ENCODE data around the gene TP53INP2. TPM values are rescaled to one million over a fixed set of nuclear protein-coding genes. Genes with fewer than 3 reads are reported as not detected.
A peak's percentile ranks its signal among the peaks of the same experiment; 100 is the strongest.

Gene TP53INP2
- total RNA-seq, 8 experiments from 2014 or later = 3.7 to 15.3 (median 11.0) TPM

DNA sequence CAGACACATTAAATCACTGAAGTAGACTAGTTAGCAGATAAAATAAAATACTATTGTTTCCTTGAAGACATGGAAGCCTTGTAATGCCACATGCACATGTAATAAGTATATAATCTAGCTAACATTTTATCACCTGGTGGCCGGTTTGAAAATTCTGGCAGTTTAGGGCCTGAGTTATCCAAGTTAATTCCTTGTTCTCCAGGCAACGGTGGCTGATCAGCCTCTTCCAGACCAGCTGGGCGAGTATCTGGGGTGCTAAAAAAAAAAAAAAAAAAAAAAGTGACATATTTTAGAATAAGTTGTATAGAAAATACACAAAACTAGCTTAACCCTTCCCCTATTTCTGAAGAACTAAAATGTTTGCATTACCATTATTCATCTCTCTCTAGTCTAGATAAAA is 42.5 kb downstream of the TP53INP2 start:
- WGBS, 10 experiments = 76 to 100% (median 90%) methylated on average over 2 to 3 of the region's 3 CpGs
- no peak for ATAC-seq (replicated peaks in 6 of 8)
- in situ Hi-C loops (cut with MboI; ENCODE audit: low pct_unique_long_range_greater_than_20kb in 2 of 9, low sequenced_read_pairs in 9 of 9, unreplicated experiment in 9 of 9) = no loop called here
- no peak overlapping the region for H3K27ac ChIP-seq
- no peak overlapping the region for H3K4me3 ChIP-seq
- H3K4me1 ChIP-seq (replicated peaks in 1 of 2) = no peaks in the 10 kb centered on the region

GRCh38 chr20:34747479-34747878 is 43.3 kb downstream of the TP53INP2 start:
- Histone ChIP-seq H3K4me3 (no peak overlapping the region), H3K27ac (no peak overlapping the region), H3K4me1 (replicated peaks in 1 of 2) (no peaks in the 10 kb centered on the region)
- in situ Hi-C loops (cut with MboI; ENCODE audit: low pct_unique_long_range_greater_than_20kb in 2 of 9, low sequenced_read_pairs in 9 of 9, unreplicated experiment in 9 of 9) = no loop called here
- 89 to 100% (median 100%) methylated on average over 1 to 2 of the region's 2 CpGs; no CpG with 5 or more reads in 1 of the 10 experiments for WGBS, 10 experiments
- no peak for ATAC-seq (replicated peaks in 6 of 8)

GRCh38 chr20:34748709-34749108 is 44.6 kb downstream of the TP53INP2 start:
- in situ Hi-C loops (cut with MboI; ENCODE audit: low pct_unique_long_range_greater_than_20kb in 2 of 9, low sequenced_read_pairs in 9 of 9, unreplicated experiment in 9 of 9) = no loop called here
- Histone ChIP-seq H3K4me1 (replicated peaks in 1 of 2) (no peaks in the 10 kb centered on the region), H3K27ac (no peak overlapping the region), H3K4me3 (no peak overlapping the region)
- no peak for ATAC-seq (replicated peaks in 6 of 8)
- WGBS, 10 experiments = 71 to 100% (median 100%) methylated on average over 1 to 2 of the region's 2 CpGs

DNA sequence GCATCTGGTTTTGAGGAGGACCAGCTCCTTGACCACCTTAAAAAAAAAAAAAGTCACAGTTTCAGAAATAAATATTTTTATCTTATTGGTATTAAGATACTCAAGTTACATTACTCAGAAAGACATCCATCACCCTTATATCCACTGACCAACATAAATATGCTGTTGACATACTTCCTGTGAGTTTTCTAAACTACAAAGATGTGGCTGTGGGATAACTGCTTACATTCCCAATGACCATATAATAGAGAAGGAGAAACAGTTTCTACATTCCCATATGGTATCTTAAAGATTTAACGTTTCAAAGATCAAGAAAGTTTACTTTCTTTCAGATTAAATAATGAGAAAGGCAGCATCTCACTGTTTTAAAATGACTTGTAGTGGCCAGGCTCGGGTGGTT is 46.3 kb downstream of the TP53INP2 start:
- WGBS, 10 experiments = 0 to 50% (median 50%) methylated on average over 1 to 2 of the region's 2 CpGs; no CpG with 5 or more reads in 5 of the 10 experiments
- H3K4me1 ChIP-seq (replicated peaks in 1 of 2) = no peaks in the 10 kb centered on the region
- ATAC-seq (replicated peaks in 6 of 8) = no peak
- H3K27ac ChIP-seq = no peak overlapping the region
- in situ Hi-C loops (cut with MboI; ENCODE audit: low pct_unique_long_range_greater_than_20kb in 2 of 9, low sequenced_read_pairs in 9 of 9, unreplicated experiment in 9 of 9) = no loop called here
- H3K4me3 ChIP-seq = no peak overlapping the region

- H3K4me1 ChIP-seq (replicated peaks in 1 of 2) = no peaks in the 10 kb centered on the region
- H3K27ac ChIP-seq = no peak overlapping the region
- H3K4me3 ChIP-seq = no peak overlapping the region
- ATAC-seq (replicated peaks in 6 of 8) = no peak
- 68 to 100% (median 90%) methylated on average over 2 to 3 of the region's 3 CpGs; no CpG with 5 or more reads in 2 of the 10 experiments for WGBS, 10 experiments
- in situ Hi-C loops (cut with MboI; ENCODE audit: low pct_unique_long_range_greater_than_20kb in 2 of 9, low sequenced_read_pairs in 9 of 9, unreplicated experiment in 9 of 9) = no loop called here
Observed at GRCh38 chr20:34751453-34751852, 47.3 kb downstream of the TP53INP2 start.

GRCh38 chr20:34753706-34754461 is 49.7 kb downstream of the TP53INP2 start:
- peak in 2 of 8 experiments; percentile 29 to 32 for ATAC-seq (replicated peaks in 6 of 8)
- Histone ChIP-seq H3K4me1 (replicated peaks in 1 of 2) (no peaks in the 10 kb centered on the region), H3K27ac (no peak overlapping the region), H3K4me3 (no peak overlapping the region)
- in situ Hi-C loops (cut with MboI; ENCODE audit: low pct_unique_long_range_greater_than_20kb in 2 of 9, low sequenced_read_pairs in 9 of 9, unreplicated experiment in 9 of 9) = no loop called here
- WGBS, 10 experiments = 55 to 100% (median 89%) methylated on average over 1 to 2 of the region's 2 CpGs; no CpG with 5 or more reads in 2 of the 10 experiments

DNA sequence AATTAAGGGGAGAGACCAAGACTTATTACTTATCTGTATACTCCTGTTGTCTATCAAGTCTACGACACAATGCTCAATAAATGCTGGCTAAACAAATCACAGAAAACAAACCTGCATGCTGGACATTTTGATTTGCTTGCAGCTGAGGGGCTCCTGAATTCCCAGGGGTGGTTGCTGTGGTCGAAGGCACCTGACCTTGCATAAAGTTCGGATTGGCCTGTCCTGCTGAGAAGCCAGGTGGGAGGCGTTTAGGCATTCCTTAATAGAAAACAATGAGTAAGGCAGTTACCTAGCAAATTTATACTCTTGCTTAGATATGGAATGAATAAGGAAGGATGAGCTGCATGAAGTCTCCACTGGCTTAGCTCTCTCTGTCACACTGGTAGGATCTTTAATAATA is 50.5 kb downstream of the TP53INP2 start:
- no peaks in the 10 kb centered on the region for H3K4me1 ChIP-seq (replicated peaks in 1 of 2)
- 0 to 100% (median 65%) methylated on average over 1 to 4 of the region's 4 CpGs for WGBS, 10 experiments
- in situ Hi-C loops (cut with MboI; ENCODE audit: low pct_unique_long_range_greater_than_20kb in 2 of 9, low sequenced_read_pairs in 9 of 9, unreplicated experiment in 9 of 9) = no loop called here
- H3K27ac ChIP-seq = no peak overlapping the region
- H3K4me3 ChIP-seq = no peak overlapping the region
- no peak for ATAC-seq (replicated peaks in 6 of 8)

DNA sequence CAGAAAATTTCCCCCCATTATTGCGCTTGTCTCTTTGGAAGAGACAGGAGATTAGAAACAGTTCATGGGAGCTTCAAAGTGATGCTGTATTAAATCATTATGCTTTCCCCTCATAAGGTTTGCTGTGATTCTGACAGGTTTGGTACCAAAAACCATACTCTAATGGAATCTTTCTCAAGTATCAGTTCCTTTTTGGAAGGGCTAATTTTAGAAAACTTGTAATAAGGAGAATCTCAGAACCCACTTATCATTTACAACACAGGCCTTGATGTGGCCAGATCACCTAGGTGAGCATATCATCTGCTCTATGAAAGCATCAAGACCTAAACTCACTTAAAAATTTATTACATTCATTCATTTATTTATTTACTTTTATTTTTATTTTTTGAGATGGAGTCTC is 51.2 kb downstream of the TP53INP2 start:
- Histone ChIP-seq H3K4me3 (no peak overlapping the region), H3K4me1 (replicated peaks in 1 of 2) (no peaks in the 10 kb centered on the region), H3K27ac (no peak overlapping the region)
- in situ Hi-C loops (cut with MboI; ENCODE audit: low pct_unique_long_range_greater_than_20kb in 2 of 9, low sequenced_read_pairs in 9 of 9, unreplicated experiment in 9 of 9) = no loop called here
- 92 to 100% (median 100%) methylated on average over 1 of the region's 1 CpG; no CpG with 5 or more reads in 2 of the 10 experiments for WGBS, 10 experiments
- ATAC-seq (replicated peaks in 6 of 8) = no peak

- ATAC-seq (replicated peaks in 6 of 8) = no peak
- in situ Hi-C loops (cut with MboI; ENCODE audit: low pct_unique_long_range_greater_than_20kb in 2 of 9, low sequenced_read_pairs in 9 of 9, unreplicated experiment in 9 of 9) = no loop called here
- 0% methylated on average over 1 of the region's 1 CpG; no CpG with 5 or more reads in 3 of the 10 experiments for WGBS, 10 experiments
- Histone ChIP-seq H3K4me1 (replicated peaks in 1 of 2) (no peaks in the 10 kb centered on the region), H3K4me3 (no peak overlapping the region), H3K27ac (no peak overlapping the region)
Observed at GRCh38 chr20:34762031-34762555, 57.9 kb downstream of the TP53INP2 start.

Other genes starting within 250 kb of the TP53INP2 start
- gene DYNLRB1, start 187.9 kb upstream of the TP53INP2 start, total RNA-seq = 100 to 1,000 TPM; 118 to 317 (median 185) TPM
- gene MAP1LC3A, start 145.6 kb upstream of the TP53INP2 start, total RNA-seq = 10 to 100 TPM; 14.5 to 80.4 (median 41.6) TPM
- 10 to 100 TPM; 13.4 to 30.9 (median 26.7) TPM for gene PIGU, start 27.3 kb upstream of the TP53INP2 start, total RNA-seq
- 10 to 100 TPM in 7 of 8 experiments, 1 to 10 TPM in 1; 6.6 to 25.6 (median 19.2) TPM for gene NCOA6, start 121.3 kb downstream of the TP53INP2 start, total RNA-seq
- gene GGT7, start 168.5 kb downstream of the TP53INP2 start, total RNA-seq = 10 to 100 TPM in 7 of 8 experiments, 1 to 10 TPM in 1; 8.3 to 29.5 (median 23.2) TPM
- 10 to 100 TPM; 12.3 to 30.9 (median 15.9) TPM for gene ACSS2, start 172.3 kb downstream of the TP53INP2 start, total RNA-seq

Measured in motor neuron (in vitro differentiated cells).